GM13976 (cell line): ENCODE data around the gene GINS2.

Experiments
- DNase-seq: peaks from one replicate; pipeline ENCODE4 v3.0.0; 2012; ENCODE audit warnings: low spot score
- in situ Hi-C: fragments of 300-500 bp; cut with MboI; formaldehyde crosslinking; loops from one replicate; pipeline ENCODE4 v1.12.0; 2022; ENCODE audit warnings: low sequenced_read_pairs, mixed read lengths, inconsistent platforms; ENCODE audit not compliant: unreplicated experiment
- TF ChIP-seq, protein P1 (sequence below): IDR thresholded peaks from 2 replicates; pipeline ENCODE4 v1.5.1; 2012; ENCODE audit warnings: borderline replicate concordance, mild to moderate bottlenecking; ENCODE audit not compliant: insufficient read depth; ENCODE audit errors: extremely low read depth, missing control alignments, control extremely low read depth

Gene GINS2

DNA sequence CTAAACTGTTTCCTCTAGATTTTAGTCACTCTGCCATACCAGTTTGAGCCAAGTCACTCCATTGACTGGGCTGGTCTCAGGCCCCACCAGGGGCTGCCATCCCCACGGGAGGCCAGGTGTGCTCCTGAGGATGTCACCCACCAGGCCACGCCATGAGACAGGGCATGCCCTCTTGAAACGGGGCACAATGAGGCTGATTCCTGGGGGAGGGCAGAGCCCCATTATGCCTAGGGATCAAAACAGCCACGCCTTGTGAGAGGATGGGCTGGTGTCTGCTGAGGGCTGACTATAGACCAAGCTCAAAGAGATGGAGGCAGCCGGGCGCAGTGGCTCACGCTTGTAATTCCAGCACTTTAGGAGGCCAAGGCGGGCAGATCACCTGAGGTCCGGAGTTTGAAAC is 21.5 kb downstream of the GINS2 start:
- in situ Hi-C loops: no loop called here
- no peak for DNase-seq
- TF ChIP-seq, protein P1, sequence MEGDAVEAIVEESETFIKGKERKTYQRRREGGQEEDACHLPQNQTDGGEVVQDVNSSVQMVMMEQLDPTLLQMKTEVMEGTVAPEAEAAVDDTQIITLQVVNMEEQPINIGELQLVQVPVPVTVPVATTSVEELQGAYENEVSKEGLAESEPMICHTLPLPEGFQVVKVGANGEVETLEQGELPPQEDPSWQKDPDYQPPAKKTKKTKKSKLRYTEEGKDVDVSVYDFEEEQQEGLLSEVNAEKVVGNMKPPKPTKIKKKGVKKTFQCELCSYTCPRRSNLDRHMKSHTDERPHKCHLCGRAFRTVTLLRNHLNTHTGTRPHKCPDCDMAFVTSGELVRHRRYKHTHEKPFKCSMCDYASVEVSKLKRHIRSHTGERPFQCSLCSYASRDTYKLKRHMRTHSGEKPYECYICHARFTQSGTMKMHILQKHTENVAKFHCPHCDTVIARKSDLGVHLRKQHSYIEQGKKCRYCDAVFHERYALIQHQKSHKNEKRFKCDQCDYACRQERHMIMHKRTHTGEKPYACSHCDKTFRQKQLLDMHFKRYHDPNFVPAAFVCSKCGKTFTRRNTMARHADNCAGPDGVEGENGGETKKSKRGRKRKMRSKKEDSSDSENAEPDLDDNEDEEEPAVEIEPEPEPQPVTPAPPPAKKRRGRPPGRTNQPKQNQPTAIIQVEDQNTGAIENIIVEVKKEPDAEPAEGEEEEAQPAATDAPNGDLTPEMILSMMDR: no peak

DNA sequence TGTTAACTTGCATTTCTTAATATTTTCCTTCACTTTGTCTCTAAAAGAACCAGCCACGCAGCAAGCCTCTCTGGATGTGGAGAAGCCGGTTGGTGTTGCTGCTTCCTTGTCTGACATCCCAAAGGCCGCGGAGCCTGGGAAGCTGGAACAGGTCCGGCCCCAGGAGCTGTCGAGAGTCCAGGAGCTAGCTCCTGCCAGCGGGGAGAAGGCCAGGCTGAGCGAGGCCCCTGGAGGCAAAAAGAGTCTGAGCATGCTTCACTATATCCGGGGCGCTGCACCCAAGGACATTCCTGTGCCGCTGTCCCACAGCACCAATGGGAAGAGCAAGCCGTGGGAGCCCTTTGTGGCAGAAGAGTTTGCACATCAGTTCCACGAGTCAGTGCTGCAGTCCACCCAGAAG is 22.8 kb downstream of the GINS2 start:
- in situ Hi-C loops: no loop called here
- DNase-seq: no peak
- TF ChIP-seq, protein P1: no peak

DNA sequence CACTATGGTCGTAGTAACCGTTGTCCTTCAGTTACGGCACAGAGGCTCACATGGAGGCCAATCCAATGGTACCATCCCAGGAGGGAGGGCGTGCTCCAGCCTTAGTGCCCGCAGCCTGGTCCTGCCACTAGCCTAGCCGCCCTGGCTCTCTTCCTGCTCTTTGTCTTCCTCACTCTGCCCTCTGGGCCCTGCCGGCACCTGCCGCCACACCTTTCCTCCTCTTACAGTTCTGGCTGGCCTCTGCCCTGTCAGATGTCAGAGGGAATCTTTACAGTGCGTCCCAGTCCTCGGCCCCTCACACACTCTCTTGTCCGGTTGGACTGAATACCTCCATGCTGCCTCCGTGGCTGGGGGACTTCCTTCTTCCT is 23.4 kb downstream of the GINS2 start:
- TF ChIP-seq, protein P1: no peak
- DNase-seq: no peak
- in situ Hi-C loops: no loop called here

DNA sequence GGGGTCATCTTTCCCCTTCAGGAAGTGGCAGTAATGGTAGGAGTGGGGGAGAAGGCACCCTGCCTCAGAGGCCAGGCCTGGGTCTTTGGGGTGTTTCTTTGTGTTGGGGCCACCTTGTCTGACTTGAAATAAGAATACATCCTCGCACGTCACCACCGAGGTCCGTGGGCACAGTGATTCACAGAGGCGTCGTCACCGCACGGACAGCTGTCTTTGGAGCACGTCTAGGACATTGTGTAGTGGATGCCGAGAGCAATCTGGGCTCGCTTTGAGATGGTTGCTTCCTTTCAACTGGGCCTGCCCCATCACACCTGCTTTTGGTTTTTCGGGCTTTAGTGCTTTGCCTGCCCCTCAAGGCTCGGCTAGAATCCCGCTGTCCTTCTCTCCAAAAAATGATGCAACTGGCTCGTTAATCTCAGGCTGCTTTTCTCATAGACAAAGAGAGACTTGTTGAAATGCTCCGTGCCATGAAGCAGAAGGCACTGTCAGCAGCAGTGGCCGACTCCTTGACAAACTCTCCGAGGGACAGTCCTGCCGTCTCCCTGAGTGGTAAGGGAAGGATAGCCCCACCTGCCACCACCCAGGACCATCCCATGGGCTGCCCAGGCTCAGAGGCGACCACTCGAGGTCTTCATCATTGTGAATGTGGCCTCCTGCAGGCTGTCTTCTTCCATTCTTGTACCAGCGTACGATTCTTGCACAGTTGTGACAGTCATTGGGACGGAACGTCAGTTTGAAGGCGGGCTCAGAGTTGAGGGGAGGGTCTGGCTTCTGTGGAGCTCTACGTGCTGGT is 24.0 kb downstream of the GINS2 start:
- no peak for DNase-seq
- TF ChIP-seq, protein P1: no peak
- in situ Hi-C loops: no loop called here

DNA sequence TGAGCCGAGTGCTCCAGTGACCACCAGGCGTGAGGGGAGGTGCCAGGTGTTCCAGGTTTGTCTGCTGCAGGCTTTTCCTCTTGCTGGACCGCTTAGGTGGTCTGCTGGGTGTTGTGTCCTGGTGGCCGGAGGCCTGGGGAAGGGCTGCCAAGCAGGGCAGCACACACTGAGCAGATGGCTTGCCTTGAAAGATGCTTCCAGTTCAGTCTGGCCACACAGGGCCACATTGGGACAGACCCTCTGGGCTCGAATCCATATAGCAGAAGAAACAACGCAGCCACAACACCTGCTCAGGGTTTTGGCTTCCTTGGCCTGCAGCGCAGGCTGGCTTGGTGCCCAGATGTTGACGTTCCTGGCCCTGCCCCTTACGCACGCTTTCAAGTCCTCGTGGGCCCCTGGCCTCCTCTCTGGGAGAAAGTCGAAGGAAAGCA is 24.8 kb downstream of the GINS2 start:
- in situ Hi-C loops: no loop called here
- TF ChIP-seq, protein P1: no peak
- DNase-seq: no peak

DNA sequence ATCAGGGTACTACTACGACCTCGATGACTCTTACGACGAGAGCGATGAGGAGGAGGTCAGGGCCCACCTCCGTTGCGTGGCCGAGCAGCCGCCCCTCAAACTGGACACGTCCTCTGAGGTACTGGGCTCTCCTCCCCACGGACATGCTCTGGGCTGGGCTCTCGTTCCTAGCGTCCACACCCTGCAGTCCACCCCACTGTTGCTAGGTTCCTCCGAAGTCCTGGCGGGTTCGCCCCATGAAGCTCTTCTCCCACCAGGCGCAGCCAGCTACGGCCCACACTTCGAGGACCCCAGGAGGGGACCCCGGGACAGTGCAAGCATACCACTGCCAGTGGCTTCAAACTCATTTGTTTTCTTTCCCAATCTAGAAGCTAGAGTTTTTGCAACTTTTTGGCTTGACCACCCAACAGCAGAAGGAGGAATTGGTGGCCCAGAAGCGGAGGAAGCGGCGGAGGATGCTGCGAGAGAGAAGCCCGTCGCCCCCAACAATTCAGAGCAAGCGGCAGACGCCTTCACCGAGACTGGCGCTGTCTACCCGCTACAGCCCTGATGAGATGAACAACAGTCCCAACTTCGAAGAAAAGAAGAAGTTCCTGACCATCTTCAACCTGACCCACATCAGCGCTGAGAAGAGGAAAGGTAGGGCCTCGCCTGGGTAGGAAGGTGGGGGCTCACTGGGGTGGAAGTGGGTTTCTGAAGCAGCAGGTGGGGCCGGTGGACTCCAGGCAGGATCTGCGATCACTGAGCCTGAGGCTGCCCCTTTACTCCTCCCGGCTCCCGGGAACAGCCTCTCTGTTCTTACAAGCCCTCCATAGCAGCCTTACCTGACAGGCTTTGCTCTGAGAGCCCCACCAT is 25.6 kb downstream of the GINS2 start:
- no peak for DNase-seq
- TF ChIP-seq, protein P1: no peak
- in situ Hi-C loops: no loop called here

DNA sequence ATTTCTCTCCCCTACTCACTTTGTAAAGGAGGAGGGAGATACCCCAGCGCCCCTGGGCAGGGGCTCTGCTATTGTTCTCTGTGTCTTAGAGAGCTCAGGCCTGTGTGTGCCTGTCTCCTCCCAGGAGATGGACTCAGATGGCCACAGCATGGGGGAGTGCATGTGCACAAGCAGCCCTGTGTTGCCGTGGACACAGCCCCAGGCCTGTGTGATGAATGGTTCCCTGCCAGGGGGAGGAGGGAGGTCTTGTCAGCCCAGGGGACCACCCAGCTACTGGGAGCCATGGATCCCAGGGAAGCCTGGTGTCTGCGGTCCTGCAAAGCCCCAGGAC is 26.3 kb downstream of the GINS2 start:
- in situ Hi-C loops: no loop called here
- no peak for DNase-seq
- TF ChIP-seq, protein P1: no peak
